H1 (cell line): Measurements from ENCODE around the gene GPC4. TPM values are rescaled to one million over a fixed set of nuclear protein-coding genes. Genes with fewer than 3 reads are reported as not detected.

Experiments
- GTF2F1 ChIP-seq: IDR thresholded peaks from 2 replicates; pipeline ENCODE4 v1.6.1; 2012; ENCODE audit warnings: low read depth, low read length, improper control_type of control experiment, borderline replicate concordance
- polyA plus RNA-seq, 7 experiments: library from polyadenylated mRNA; depleted of rRNA in 3 of 7; stranded (reverse) in 5 of 7; unstranded in 2 of 7; fragments of >200 nt in 5 of 7; fragments of 200-250 nt in 2 of 7; gene quantifications; 1 replicate in 5 of 7; 2 replicates in 1 of 7; 4 replicates in 1 of 7; pipeline versions ENCODE4 v1.2.1 to v1.2.3, GENCODE V29; 2011 to 2013; ENCODE audit warnings: missing spikeins in 2 of 7, mixed read lengths in 2 of 7
- total RNA-seq: library from RNA; stranded (reverse); fragmentation: NEBNext Ultra II Directional; extraction: Animal tissue kit (Norgen Biotek cat#: 25700); gene quantifications from 2 replicates; pipeline ENCODE4 v1.2.1, GENCODE V29; 2021
- TF ChIP-seq, protein P1 (sequence below): fragments of 300-600 bp; sonication (generic); IDR thresholded peaks from 2 replicates; pipeline ENCODE4 v1.7.1; 2012; ENCODE audit warnings: low read length, moderate library complexity, mild to moderate bottlenecking, inconsistent platforms; ENCODE audit not compliant: insufficient replicate concordance

The GPC4 gene
- total and polyA plus RNA-seq, 2 of the 8 experiments (the other 6 are each of a cell fraction or from before 2014, with no cell fraction given): 46.8 to 230 TPM

DNA sequence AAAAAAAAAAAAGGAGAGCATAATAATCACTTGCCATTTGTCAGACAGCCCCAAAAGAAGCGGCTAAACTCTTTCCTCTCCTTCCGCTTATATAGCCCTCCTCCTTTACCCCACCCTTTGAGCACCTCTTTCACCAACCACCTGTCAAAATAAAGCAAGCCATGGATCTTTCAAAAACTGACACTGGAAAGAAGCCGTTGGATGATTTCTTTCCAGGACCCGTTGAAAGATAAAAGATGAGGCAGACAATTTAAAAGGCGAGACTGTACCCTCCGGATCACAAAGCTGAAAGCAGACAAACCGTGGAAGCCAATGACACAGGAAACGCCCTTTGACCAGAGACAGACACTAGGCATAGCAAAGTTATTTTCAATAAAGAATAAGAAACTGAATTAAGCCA lies 22.6 kb downstream of the GPC4 start (continued):
- TF ChIP-seq, protein P1, sequence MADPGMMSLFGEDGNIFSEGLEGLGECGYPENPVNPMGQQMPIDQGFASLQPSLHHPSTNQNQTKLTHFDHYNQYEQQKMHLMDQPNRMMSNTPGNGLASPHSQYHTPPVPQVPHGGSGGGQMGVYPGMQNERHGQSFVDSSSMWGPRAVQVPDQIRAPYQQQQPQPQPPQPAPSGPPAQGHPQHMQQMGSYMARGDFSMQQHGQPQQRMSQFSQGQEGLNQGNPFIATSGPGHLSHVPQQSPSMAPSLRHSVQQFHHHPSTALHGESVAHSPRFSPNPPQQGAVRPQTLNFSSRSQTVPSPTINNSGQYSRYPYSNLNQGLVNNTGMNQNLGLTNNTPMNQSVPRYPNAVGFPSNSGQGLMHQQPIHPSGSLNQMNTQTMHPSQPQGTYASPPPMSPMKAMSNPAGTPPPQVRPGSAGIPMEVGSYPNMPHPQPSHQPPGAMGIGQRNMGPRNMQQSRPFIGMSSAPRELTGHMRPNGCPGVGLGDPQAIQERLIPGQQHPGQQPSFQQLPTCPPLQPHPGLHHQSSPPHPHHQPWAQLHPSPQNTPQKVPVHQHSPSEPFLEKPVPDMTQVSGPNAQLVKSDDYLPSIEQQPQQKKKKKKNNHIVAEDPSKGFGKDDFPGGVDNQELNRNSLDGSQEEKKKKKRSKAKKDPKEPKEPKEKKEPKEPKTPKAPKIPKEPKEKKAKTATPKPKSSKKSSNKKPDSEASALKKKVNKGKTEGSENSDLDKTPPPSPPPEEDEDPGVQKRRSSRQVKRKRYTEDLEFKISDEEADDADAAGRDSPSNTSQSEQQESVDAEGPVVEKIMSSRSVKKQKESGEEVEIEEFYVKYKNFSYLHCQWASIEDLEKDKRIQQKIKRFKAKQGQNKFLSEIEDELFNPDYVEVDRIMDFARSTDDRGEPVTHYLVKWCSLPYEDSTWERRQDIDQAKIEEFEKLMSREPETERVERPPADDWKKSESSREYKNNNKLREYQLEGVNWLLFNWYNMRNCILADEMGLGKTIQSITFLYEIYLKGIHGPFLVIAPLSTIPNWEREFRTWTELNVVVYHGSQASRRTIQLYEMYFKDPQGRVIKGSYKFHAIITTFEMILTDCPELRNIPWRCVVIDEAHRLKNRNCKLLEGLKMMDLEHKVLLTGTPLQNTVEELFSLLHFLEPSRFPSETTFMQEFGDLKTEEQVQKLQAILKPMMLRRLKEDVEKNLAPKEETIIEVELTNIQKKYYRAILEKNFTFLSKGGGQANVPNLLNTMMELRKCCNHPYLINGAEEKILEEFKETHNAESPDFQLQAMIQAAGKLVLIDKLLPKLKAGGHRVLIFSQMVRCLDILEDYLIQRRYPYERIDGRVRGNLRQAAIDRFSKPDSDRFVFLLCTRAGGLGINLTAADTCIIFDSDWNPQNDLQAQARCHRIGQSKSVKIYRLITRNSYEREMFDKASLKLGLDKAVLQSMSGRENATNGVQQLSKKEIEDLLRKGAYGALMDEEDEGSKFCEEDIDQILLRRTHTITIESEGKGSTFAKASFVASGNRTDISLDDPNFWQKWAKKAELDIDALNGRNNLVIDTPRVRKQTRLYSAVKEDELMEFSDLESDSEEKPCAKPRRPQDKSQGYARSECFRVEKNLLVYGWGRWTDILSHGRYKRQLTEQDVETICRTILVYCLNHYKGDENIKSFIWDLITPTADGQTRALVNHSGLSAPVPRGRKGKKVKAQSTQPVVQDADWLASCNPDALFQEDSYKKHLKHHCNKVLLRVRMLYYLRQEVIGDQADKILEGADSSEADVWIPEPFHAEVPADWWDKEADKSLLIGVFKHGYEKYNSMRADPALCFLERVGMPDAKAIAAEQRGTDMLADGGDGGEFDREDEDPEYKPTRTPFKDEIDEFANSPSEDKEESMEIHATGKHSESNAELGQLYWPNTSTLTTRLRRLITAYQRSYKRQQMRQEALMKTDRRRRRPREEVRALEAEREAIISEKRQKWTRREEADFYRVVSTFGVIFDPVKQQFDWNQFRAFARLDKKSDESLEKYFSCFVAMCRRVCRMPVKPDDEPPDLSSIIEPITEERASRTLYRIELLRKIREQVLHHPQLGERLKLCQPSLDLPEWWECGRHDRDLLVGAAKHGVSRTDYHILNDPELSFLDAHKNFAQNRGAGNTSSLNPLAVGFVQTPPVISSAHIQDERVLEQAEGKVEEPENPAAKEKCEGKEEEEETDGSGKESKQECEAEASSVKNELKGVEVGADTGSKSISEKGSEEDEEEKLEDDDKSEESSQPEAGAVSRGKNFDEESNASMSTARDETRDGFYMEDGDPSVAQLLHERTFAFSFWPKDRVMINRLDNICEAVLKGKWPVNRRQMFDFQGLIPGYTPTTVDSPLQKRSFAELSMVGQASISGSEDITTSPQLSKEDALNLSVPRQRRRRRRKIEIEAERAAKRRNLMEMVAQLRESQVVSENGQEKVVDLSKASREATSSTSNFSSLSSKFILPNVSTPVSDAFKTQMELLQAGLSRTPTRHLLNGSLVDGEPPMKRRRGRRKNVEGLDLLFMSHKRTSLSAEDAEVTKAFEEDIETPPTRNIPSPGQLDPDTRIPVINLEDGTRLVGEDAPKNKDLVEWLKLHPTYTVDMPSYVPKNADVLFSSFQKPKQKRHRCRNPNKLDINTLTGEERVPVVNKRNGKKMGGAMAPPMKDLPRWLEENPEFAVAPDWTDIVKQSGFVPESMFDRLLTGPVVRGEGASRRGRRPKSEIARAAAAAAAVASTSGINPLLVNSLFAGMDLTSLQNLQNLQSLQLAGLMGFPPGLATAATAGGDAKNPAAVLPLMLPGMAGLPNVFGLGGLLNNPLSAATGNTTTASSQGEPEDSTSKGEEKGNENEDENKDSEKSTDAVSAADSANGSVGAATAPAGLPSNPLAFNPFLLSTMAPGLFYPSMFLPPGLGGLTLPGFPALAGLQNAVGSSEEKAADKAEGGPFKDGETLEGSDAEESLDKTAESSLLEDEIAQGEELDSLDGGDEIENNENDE: no peak
- TF ChIP-seq GTF2F1: no peak
